ENCODE measurements around the gene PGLYRP1.

PGLYRP1 gene

DNA sequence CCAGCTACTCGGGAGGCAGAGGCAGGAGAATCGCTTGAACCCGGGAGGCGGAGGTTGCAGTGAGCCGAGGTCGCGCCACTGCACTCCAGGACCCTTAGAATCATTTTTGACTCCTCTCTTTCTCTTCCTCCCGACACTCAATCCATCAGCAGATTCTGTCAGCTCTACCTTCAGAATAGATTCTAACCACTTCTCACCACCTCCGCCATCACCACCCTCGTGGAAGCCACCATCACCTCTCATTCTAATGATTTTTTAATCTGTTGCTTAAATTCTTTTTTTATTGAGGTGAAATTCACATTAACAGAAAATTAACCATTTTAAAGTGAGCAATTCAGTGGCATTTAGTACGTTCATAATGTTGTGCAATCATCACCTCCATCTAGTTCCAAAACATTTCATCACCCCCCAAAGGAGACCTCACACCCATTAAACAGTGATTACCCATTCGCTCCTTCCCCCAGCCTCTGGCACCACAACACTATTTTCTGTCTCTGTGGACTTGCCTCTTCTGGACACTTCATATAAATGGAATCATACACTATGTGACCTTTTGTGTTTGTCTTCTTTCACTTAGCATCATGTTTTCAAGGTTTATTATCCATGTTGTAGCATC is 32.6 kb downstream of the PGLYRP1 start (continued):
- no peak for TF ChIP-seq CREB5 (CRISPR knock-in tag; IDR thresholded peaks at IDR 0.05; ENCODE audit: low read depth)
- TF ChIP-seq GLIS3 (CRISPR knock-in tag; IDR thresholded peaks at IDR 0.05), result no peak
- TF ChIP-seq RARB (CRISPR knock-in tag; IDR thresholded peaks at IDR 0.05), result no peak
- TF ChIP-seq, protein P1, sequence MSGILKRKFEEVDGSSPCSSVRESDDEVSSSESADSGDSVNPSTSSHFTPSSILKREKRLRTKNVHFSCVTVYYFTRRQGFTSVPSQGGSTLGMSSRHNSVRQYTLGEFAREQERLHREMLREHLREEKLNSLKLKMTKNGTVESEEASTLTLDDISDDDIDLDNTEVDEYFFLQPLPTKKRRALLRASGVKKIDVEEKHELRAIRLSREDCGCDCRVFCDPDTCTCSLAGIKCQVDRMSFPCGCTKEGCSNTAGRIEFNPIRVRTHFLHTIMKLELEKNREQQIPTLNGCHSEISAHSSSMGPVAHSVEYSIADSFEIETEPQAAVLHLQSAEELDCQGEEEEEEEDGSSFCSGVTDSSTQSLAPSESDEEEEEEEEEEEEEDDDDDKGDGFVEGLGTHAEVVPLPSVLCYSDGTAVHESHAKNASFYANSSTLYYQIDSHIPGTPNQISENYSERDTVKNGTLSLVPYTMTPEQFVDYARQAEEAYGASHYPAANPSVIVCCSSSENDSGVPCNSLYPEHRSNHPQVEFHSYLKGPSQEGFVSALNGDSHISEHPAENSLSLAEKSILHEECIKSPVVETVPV (CRISPR knock-in tag; IDR thresholded peaks at IDR 0.05), result no peak

GRCh38 chr19:45985321-45985720 is 37.5 kb downstream of the PGLYRP1 start:
- ATAC-seq, result no peak
- TF ChIP-seq CSDC2 (CRISPR knock-in tag; IDR thresholded peaks at IDR 0.05), result no peak
- TF ChIP-seq OSR1 (CRISPR knock-in tag; IDR thresholded peaks at IDR 0.05), result no peak
- no peak for TF ChIP-seq PPARA (CRISPR knock-in tag; IDR thresholded peaks at IDR 0.05; ENCODE audit: borderline replicate concordance)
- no peak for TF ChIP-seq ISL1 (CRISPR knock-in tag; IDR thresholded peaks at IDR 0.05)
- TF ChIP-seq ZFP30 (CRISPR knock-in tag; IDR thresholded peaks at IDR 0.05), result no peak
- TF ChIP-seq ZFP3 (CRISPR knock-in tag; IDR thresholded peaks at IDR 0.05), result no peak
- TF ChIP-seq, protein P2, sequence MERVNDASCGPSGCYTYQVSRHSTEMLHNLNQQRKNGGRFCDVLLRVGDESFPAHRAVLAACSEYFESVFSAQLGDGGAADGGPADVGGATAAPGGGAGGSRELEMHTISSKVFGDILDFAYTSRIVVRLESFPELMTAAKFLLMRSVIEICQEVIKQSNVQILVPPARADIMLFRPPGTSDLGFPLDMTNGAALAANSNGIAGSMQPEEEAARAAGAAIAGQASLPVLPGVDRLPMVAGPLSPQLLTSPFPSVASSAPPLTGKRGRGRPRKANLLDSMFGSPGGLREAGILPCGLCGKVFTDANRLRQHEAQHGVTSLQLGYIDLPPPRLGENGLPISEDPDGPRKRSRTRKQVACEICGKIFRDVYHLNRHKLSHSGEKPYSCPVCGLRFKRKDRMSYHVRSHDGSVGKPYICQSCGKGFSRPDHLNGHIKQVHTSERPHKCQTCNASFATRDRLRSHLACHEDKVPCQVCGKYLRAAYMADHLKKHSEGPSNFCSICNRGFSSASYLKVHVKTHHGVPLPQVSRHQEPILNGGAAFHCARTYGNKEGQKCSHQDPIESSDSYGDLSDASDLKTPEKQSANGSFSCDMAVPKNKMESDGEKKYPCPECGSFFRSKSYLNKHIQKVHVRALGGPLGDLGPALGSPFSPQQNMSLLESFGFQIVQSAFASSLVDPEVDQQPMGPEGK (CRISPR knock-in tag; IDR thresholded peaks at IDR 0.05; ENCODE audit: borderline replicate concordance), result no peak
- TF ChIP-seq TSHZ2 (CRISPR knock-in tag; IDR thresholded peaks at IDR 0.05), result no peak
- TF ChIP-seq TOX (CRISPR knock-in tag; IDR thresholded peaks at IDR 0.05; ENCODE audit: borderline replicate concordance), result no peak
- no peak for TF ChIP-seq CREB5 (CRISPR knock-in tag; IDR thresholded peaks at IDR 0.05; ENCODE audit: low read depth)
- TF ChIP-seq BACH2 (CRISPR knock-in tag; IDR thresholded peaks at IDR 0.05; ENCODE audit: borderline replicate concordance), result no peak

- no peak for ATAC-seq
- no peak for TF ChIP-seq SNAI2 (CRISPR knock-in tag; IDR thresholded peaks at IDR 0.05)
- no peak for TF ChIP-seq GLIS3 (CRISPR knock-in tag; IDR thresholded peaks at IDR 0.05)
- TF ChIP-seq OSR1 (CRISPR knock-in tag; IDR thresholded peaks at IDR 0.05), result no peak
- TF ChIP-seq ZNF70 (CRISPR knock-in tag; IDR thresholded peaks at IDR 0.05), result no peak
- TF ChIP-seq CREB5 (CRISPR knock-in tag; IDR thresholded peaks at IDR 0.05; ENCODE audit: low read depth), result no peak
- no peak for TF ChIP-seq RARB (CRISPR knock-in tag; IDR thresholded peaks at IDR 0.05)
- TF ChIP-seq ISL1 (CRISPR knock-in tag; IDR thresholded peaks at IDR 0.05), result no peak
- no peak for TF ChIP-seq ZFP30 (CRISPR knock-in tag; IDR thresholded peaks at IDR 0.05)
- no peak for TF ChIP-seq CSDC2 (CRISPR knock-in tag; IDR thresholded peaks at IDR 0.05)
- TF ChIP-seq ARNTL (CRISPR knock-in tag; IDR thresholded peaks at IDR 0.05; ENCODE audit: borderline replicate concordance, low read depth), result no peak
- no peak for TF ChIP-seq ZNF8 (CRISPR knock-in tag; IDR thresholded peaks at IDR 0.05)
- no peak for TF ChIP-seq TCF4 (CRISPR knock-in tag; IDR thresholded peaks at IDR 0.05; ENCODE audit: borderline replicate concordance)
- TF ChIP-seq POU6F1 (CRISPR knock-in tag; IDR thresholded peaks at IDR 0.05; ENCODE audit: borderline replicate concordance, low read depth), result no peak
- no peak for TF ChIP-seq PPARA (CRISPR knock-in tag; IDR thresholded peaks at IDR 0.05; ENCODE audit: borderline replicate concordance)
- TF ChIP-seq, protein P1 (CRISPR knock-in tag; IDR thresholded peaks at IDR 0.05), result no peak
- TF ChIP-seq, protein P2 (CRISPR knock-in tag; IDR thresholded peaks at IDR 0.05; ENCODE audit: borderline replicate concordance), result no peak
- no peak for TF ChIP-seq ZFP3 (CRISPR knock-in tag; IDR thresholded peaks at IDR 0.05)
- no peak for TF ChIP-seq TOX (CRISPR knock-in tag; IDR thresholded peaks at IDR 0.05; ENCODE audit: borderline replicate concordance)
Measured at GRCh38 chr19:45981350-45981749, 41.5 kb downstream of the PGLYRP1 start.
